K562 (cell line): ENCODE data around the gene SPAG7. TPM values are rescaled to one million over a fixed set of nuclear protein-coding genes. Genes with fewer than 3 reads are reported as not detected.

ENCODE experiments used
- ATF1 ChIP-seq, 2 experiments: fragments of 450-650 bp in 1 of 2; IDR thresholded peaks; 2 replicates each; pipeline ENCODE4 v1.6.1; 2016; ENCODE audit warnings: missing compliant biosample characterization in 1 of 2, missing genetic modification characterization in 1 of 2
- GABPB1 ChIP-seq: sonication (generic); formaldehyde crosslinking; IDR thresholded peaks from 2 replicates; pipeline ENCODE4 v1.8.0; 2022; ENCODE audit warnings: mild to moderate bottlenecking, missing genetic modification reagents
- MYNN ChIP-seq, 2 experiments: sonication (generic); formaldehyde crosslinking in 1 of 2; IDR thresholded peaks; 2 replicates each; pipeline versions ENCODE4 v1.5.0 to v1.6.1; 2016 to 2020; ENCODE audit warnings: antibody characterized with exemption in 1 of 2, missing genetic modification reagents in 1 of 2
- SIN3B ChIP-seq: fragments of 450-650 bp; IDR thresholded peaks from 2 replicates; pipeline ENCODE4 v1.6.1; 2017; ENCODE audit warnings: low read depth, mild to moderate bottlenecking, moderate library complexity
- TCF3 ChIP-seq: sonication (generic); formaldehyde crosslinking; IDR thresholded peaks from 2 replicates; pipeline ENCODE4 v1.4.0; 2020; ENCODE audit warnings: mild to moderate bottlenecking, missing genetic modification reagents
- ZNF174 ChIP-seq: fragments of 250-450 bp; sonication (Bioruptor Pico); IDR thresholded peaks from 2 replicates; pipeline ENCODE4 v1.4.0; 2020; ENCODE audit warnings: mild to moderate bottlenecking
- ZNF239 ChIP-seq: fragments of 250-450 bp; sonication (Bioruptor Pico); IDR thresholded peaks from 2 replicates; pipeline ENCODE4 v1.4.0; 2020; ENCODE audit warnings: mild to moderate bottlenecking
- ZNF408 ChIP-seq: fragments of 250-450 bp; sonication (Bioruptor Pico); IDR thresholded peaks from 2 replicates; pipeline ENCODE4 v1.4.0; 2020; ENCODE audit warnings: low read depth, mild to moderate bottlenecking, moderate library complexity
- polyA plus RNA-seq, 8 experiments: library from polyadenylated mRNA; depleted of rRNA in 4 of 8; stranded (reverse) in 5 of 8; unstranded in 3 of 8; fragments of >200 nt; fragmentation: Nextera tagmentation in 2 of 8; fragmentation: Illumina TruSeq in 1 of 8; extraction: Ambion mirVana in 2 of 8; extraction: Trizol in 1 of 8; gene quantifications; 2 replicates each; pipeline versions ENCODE4 v1.2.1 to v1.2.3, GENCODE V29; 2011 to 2014; ENCODE audit warnings: inconsistent platforms in 1 of 8, missing spikeins in 1 of 8
- total RNA-seq, 7 experiments: library from RNA; depleted of rRNA in 6 of 7; stranded (reverse); fragments of >200 nt in 6 of 7; fragmentation: Illumina TruSeq in 2 of 7; extraction: Trizol in 2 of 7; gene quantifications; 2 replicates each; pipeline versions ENCODE4 v1.2.1 to v1.2.3, GENCODE V29; 2011 to 2021; ENCODE audit warnings: low replicate concordance in 1 of 7
- TF ChIP-seq, protein P1 (sequence below), 2 experiments: fragments of 450-650 bp in 1 of 2; sonication (generic) in 1 of 2; formaldehyde crosslinking in 1 of 2; IDR thresholded peaks; 2 replicates each; pipeline versions ENCODE4 v1.7.1 to v1.9.0; 2016 to 2022; ENCODE audit warnings: inconsistent platforms in 1 of 2, mild to moderate bottlenecking in 1 of 2, missing genetic modification reagents in 1 of 2
- TF ChIP-seq, protein P2 (sequence below): sonication (generic); formaldehyde crosslinking; IDR thresholded peaks from 2 replicates; pipeline ENCODE4 v1.8.1; 2023; ENCODE audit warnings: mild to moderate bottlenecking, missing genetic modification reagents, moderate library complexity
- TF ChIP-seq, protein P3 (sequence below): IDR thresholded peaks from 2 replicates; pipeline ENCODE4 v1.6.1; 2012; ENCODE audit warnings: low read depth, low read length, improper control_type of control experiment, borderline replicate concordance

SPAG7 gene
- total and polyA plus RNA-seq, 9 of the 15 experiments (the other 6 are each of a cell fraction or from before 2014, with no cell fraction given), result 5.6 to 53.5 (median 36.3) TPM

DNA sequence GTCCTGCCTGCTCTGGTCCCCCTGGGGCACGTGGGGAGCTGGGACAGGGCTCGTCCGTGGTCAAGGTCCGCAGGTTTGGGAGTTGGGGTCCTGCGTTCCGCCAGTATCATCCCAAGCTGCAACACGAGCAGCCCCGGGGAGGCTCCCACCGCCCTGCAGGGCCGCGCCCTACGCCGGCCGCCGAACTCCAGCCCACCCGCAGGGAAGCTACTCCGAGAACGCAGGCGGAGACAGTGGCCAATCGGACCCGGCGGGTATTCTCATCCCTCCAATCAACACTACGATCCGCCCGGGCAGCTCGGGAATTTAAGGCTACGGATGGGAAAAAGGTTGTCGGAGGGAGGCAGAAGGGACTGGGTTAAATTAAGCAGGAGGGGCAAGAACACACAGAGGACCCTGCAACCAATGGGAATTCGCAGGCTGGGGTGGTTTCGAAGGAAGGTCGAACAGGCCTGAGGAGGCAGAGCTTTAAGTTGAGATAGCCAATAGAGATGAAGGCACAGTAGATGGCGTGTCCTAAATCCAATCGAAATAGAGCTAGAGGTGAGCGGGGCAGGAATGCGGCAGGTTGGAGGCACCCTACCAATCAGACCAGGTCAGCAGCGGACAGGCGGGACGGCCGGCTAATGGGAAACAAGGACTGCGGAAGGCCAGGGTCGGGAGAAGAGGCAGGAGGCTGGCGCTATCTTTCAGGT is 626 bp downstream of the SPAG7 start (continued):
- TF ChIP-seq, protein P1, sequence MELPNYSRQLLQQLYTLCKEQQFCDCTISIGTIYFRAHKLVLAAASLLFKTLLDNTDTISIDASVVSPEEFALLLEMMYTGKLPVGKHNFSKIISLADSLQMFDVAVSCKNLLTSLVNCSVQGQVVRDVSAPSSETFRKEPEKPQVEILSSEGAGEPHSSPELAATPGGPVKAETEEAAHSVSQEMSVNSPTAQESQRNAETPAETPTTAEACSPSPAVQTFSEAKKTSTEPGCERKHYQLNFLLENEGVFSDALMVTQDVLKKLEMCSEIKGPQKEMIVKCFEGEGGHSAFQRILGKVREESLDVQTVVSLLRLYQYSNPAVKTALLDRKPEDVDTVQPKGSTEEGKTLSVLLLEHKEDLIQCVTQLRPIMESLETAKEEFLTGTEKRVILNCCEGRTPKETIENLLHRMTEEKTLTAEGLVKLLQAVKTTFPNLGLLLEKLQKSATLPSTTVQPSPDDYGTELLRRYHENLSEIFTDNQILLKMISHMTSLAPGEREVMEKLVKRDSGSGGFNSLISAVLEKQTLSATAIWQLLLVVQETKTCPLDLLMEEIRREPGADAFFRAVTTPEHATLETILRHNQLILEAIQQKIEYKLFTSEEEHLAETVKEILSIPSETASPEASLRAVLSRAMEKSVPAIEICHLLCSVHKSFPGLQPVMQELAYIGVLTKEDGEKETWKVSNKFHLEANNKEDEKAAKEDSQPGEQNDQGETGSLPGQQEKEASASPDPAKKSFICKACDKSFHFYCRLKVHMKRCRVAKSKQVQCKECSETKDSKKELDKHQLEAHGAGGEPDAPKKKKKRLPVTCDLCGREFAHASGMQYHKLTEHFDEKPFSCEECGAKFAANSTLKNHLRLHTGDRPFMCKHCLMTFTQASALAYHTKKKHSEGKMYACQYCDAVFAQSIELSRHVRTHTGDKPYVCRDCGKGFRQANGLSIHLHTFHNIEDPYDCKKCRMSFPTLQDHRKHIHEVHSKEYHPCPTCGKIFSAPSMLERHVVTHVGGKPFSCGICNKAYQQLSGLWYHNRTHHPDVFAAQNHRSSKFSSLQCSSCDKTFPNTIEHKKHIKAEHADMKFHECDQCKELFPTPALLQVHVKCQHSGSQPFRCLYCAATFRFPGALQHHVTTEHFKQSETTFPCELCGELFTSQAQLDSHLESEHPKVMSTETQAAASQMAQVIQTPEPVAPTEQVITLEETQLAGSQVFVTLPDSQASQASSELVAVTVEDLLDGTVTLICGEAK (IDR thresholded peaks at IDR 0.05), result peak; percentile 51; the same call in 1 of the 2 replicates
- TF ChIP-seq, protein P1 (CRISPR knock-in tag; IDR thresholded peaks at IDR 0.05), result no peak
- TF ChIP-seq ZNF174 (CRISPR knock-in tag), result no peak
- no peak for TF ChIP-seq MYNN (IDR thresholded peaks at IDR 0.05)
- no peak for TF ChIP-seq MYNN (CRISPR knock-in tag; IDR thresholded peaks at IDR 0.05)
- no peak for TF ChIP-seq ATF1 (CRISPR knock-in tag; IDR thresholded peaks at IDR 0.05)
- peak; percentile 81 for TF ChIP-seq ATF1 (tag; IDR thresholded peaks at IDR 0.05)
- TF ChIP-seq, protein P2, sequence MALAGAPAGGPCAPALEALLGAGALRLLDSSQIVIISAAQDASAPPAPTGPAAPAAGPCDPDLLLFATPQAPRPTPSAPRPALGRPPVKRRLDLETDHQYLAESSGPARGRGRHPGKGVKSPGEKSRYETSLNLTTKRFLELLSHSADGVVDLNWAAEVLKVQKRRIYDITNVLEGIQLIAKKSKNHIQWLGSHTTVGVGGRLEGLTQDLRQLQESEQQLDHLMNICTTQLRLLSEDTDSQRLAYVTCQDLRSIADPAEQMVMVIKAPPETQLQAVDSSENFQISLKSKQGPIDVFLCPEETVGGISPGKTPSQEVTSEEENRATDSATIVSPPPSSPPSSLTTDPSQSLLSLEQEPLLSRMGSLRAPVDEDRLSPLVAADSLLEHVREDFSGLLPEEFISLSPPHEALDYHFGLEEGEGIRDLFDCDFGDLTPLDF (CRISPR knock-in tag), result 0 out of 2 replicates have a peak, but pooled peaks have one; percentile 31
- TF ChIP-seq, protein P3, sequence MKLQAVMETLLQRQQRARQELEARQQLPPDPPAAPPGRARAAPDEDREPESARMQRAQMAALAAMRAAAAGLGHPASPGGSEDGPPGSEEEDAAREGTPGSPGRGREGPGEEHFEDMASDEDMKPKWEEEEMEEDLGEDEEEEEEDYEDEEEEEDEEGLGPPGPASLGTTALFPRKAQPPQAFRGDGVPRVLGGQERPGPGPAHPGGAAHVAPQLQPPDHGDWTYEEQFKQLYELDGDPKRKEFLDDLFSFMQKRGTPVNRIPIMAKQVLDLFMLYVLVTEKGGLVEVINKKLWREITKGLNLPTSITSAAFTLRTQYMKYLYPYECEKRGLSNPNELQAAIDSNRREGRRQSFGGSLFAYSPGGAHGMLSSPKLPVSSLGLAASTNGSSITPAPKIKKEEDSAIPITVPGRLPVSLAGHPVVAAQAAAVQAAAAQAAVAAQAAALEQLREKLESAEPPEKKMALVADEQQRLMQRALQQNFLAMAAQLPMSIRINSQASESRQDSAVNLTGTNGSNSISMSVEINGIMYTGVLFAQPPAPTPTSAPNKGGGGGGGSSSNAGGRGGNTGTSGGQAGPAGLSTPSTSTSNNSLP, result peak; percentile 82; the same call in 1 of the 2 replicates
- TF ChIP-seq ZNF239 (CRISPR knock-in tag), result no peak
- TF ChIP-seq ZNF408 (CRISPR knock-in tag), result no peak
- 0 out of 2 replicates have a peak, but pooled peaks have one; percentile 7 for TF ChIP-seq TCF3 (CRISPR knock-in tag)
- no peak for TF ChIP-seq SIN3B
- peak; percentile 54 for TF ChIP-seq GABPB1 (CRISPR knock-in tag)
